ENCODE measurements around the gene PNMA1. TPM values are rescaled to one million over a fixed set of nuclear protein-coding genes. Genes with fewer than 3 reads are reported as not detected.
A peak's percentile ranks its signal among the peaks of the same experiment; 100 is the strongest.
"Not testable (repeated sequence)": the region's sequence is repeated elsewhere in the genome, so short reads cannot be mapped to it uniquely, and the experiment has no call there.

Gene PNMA1
- total RNA-seq, 2 donors from 2014 or later: 38.1 to 47.5 TPM

- no peak for DNase-seq
- Mint-ChIP-seq H3K36me3 (ENCODE audit: insufficient read depth in 2 of 2) (peaks cover 8 to 12% of the 10 kb centered on the region in 2 donors), H3K4me1 (ENCODE audit: low read depth) (peaks cover 26% of the 10 kb centered on the region), H3K9me3 (no peaks in the 10 kb centered on the region), H3K4me3 (peak overlapping the region; percentile 92 to 96), H3K27me3 (ENCODE audit: low read depth) (no peaks in the 10 kb centered on the region), H3K27ac (peak overlapping the region; percentile 95)
- ATAC-seq (replicated peaks in 1 of 2): no peak
Observed at GRCh38 chr14:73713206-73713802, 880 bp downstream of the PNMA1 start.

- H3K4me1 Mint-ChIP-seq (ENCODE audit: low read depth): peaks cover 26% of the 10 kb centered on the region
- peak overlapping the region; percentile 92 to 96 for H3K4me3 Mint-ChIP-seq
- H3K27ac Mint-ChIP-seq: peak overlapping the region; percentile 95
- H3K9me3 Mint-ChIP-seq: no peaks in the 10 kb centered on the region
- ATAC-seq (replicated peaks in 1 of 2): peak; percentile 34 to 50
- DNase-seq: peak; percentile 63 to 67
- H3K36me3 Mint-ChIP-seq (ENCODE audit: insufficient read depth in 2 of 2): peaks cover 6 to 8% of the 10 kb centered on the region in 2 donors
- no peaks in the 10 kb centered on the region for H3K27me3 Mint-ChIP-seq (ENCODE audit: low read depth)
Observed at GRCh38 chr14:73712540-73713180, 1.5 kb downstream of the PNMA1 start.

- ATAC-seq (replicated peaks in 1 of 2): peak in 1 of 2 donors; percentile 7
- H3K4me3 Mint-ChIP-seq: peak overlapping the region; percentile 92 to 96
- peaks cover 6 to 8% of the 10 kb centered on the region in 2 donors for H3K36me3 Mint-ChIP-seq (ENCODE audit: insufficient read depth in 2 of 2)
- no peaks in the 10 kb centered on the region for H3K9me3 Mint-ChIP-seq
- no peaks in the 10 kb centered on the region for H3K27me3 Mint-ChIP-seq (ENCODE audit: low read depth)
- H3K27ac Mint-ChIP-seq: peak overlapping the region; percentile 95
- DNase-seq: no peak
- H3K4me1 Mint-ChIP-seq (ENCODE audit: low read depth): peaks cover 26% of the 10 kb centered on the region
Observed at GRCh38 chr14:73712071-73712506, 2.1 kb downstream of the PNMA1 start.

- H3K36me3 Mint-ChIP-seq (ENCODE audit: insufficient read depth in 2 of 2): peaks cover 5 to 8% of the 10 kb centered on the region in 2 donors
- H3K27ac Mint-ChIP-seq: no peak overlapping the region
- ATAC-seq (replicated peaks in 1 of 2) (no peak), DNase-seq (no peak)
- H3K4me1 Mint-ChIP-seq (ENCODE audit: low read depth): peaks cover 26% of the 10 kb centered on the region
- H3K4me3 Mint-ChIP-seq: peak overlapping the region in 1 of 2 donors; percentile 36
- no peaks in the 10 kb centered on the region for H3K9me3 Mint-ChIP-seq
- no peaks in the 10 kb centered on the region for H3K27me3 Mint-ChIP-seq (ENCODE audit: low read depth)
Observed at GRCh38 chr14:73710737-73711136, 3.4 kb downstream of the PNMA1 start.

GRCh38 chr14:73709904-73710469 lies 4.2 kb downstream of the PNMA1 start:
- Mint-ChIP-seq H3K4me3 (peak overlapping the region in 1 of 2 donors; percentile 23), H3K4me1 (ENCODE audit: low read depth) (peaks cover 26% of the 10 kb centered on the region)
- no peak for ATAC-seq (replicated peaks in 1 of 2)

GRCh38 chr14:73708076-73708475 lies 6.1 kb downstream of the PNMA1 start:
- not testable (repeated sequence) for DNase-seq; H3K27ac Mint-ChIP-seq; H3K4me3 Mint-ChIP-seq; H3K9me3 Mint-ChIP-seq; H3K36me3 Mint-ChIP-seq (ENCODE audit: insufficient read depth in 2 of 2); H3K27me3 Mint-ChIP-seq (ENCODE audit: low read depth); ATAC-seq (replicated peaks in 1 of 2)
- H3K4me1 Mint-ChIP-seq (ENCODE audit: low read depth): peaks cover 20% of the 10 kb centered on the region

More at GRCh38 chr14:73709904-73710469, 4.2 kb downstream of the PNMA1 start:
- no peak for DNase-seq
- peaks cover 3 to 8% of the 10 kb centered on the region in 2 donors for H3K36me3 Mint-ChIP-seq (ENCODE audit: insufficient read depth in 2 of 2)
- no peaks in the 10 kb centered on the region for H3K27me3 Mint-ChIP-seq (ENCODE audit: low read depth)
- H3K27ac Mint-ChIP-seq: no peak overlapping the region
- H3K9me3 Mint-ChIP-seq: no peaks in the 10 kb centered on the region

GRCh38 chr14:73700325-73700724 lies 13.9 kb downstream of the PNMA1 start:
- no peak for ATAC-seq (replicated peaks in 1 of 2)
- no peak for DNase-seq
- peaks cover 59% of the 10 kb centered on the region for H3K4me1 Mint-ChIP-seq (ENCODE audit: low read depth)
- H3K9me3 Mint-ChIP-seq: no peaks in the 10 kb centered on the region
- H3K27me3 Mint-ChIP-seq (ENCODE audit: low read depth): no peaks in the 10 kb centered on the region
- no peak overlapping the region for H3K4me3 Mint-ChIP-seq
- H3K36me3 Mint-ChIP-seq (ENCODE audit: insufficient read depth in 2 of 2): no peaks in the 10 kb centered on the region
- H3K27ac Mint-ChIP-seq: no peak overlapping the region

GRCh38 chr14:73696466-73697400 lies 17.5 kb downstream of the PNMA1 start:
- Mint-ChIP-seq H3K27ac (peak overlapping the region; percentile 95), H3K36me3 (ENCODE audit: insufficient read depth in 2 of 2) (peaks cover 2 to 5% of the 10 kb centered on the region in 2 donors), H3K4me3 (peak overlapping the region; percentile 73 to 86), H3K9me3 (no peaks in the 10 kb centered on the region), H3K4me1 (ENCODE audit: low read depth) (peaks cover 59% of the 10 kb centered on the region), H3K27me3 (ENCODE audit: low read depth) (no peaks in the 10 kb centered on the region)
- peak in 1 of 2 donors; percentile 23 for DNase-seq
- peak; percentile 94 for ATAC-seq (replicated peaks in 1 of 2)

- Mint-ChIP-seq H3K4me3 (peak overlapping the region; percentile 73 to 86), H3K27ac (peak overlapping the region; percentile 95)
- ATAC-seq (replicated peaks in 1 of 2): peak; percentile 36 to 39
Observed at GRCh38 chr14:73695997-73696396, 18.2 kb downstream of the PNMA1 start.

GRCh38 chr14:73695082-73695481 lies 19.1 kb downstream of the PNMA1 start:
- DNase-seq (no peak), ATAC-seq (replicated peaks in 1 of 2) (no peak)
- no peak overlapping the region for H3K4me3 Mint-ChIP-seq
- peaks cover 45% of the 10 kb centered on the region for H3K4me1 Mint-ChIP-seq (ENCODE audit: low read depth)
- no peaks in the 10 kb centered on the region for H3K9me3 Mint-ChIP-seq
- no peak overlapping the region for H3K27ac Mint-ChIP-seq
- peaks cover 2 to 5% of the 10 kb centered on the region in 2 donors for H3K36me3 Mint-ChIP-seq (ENCODE audit: insufficient read depth in 2 of 2)
- H3K27me3 Mint-ChIP-seq (ENCODE audit: low read depth): no peaks in the 10 kb centered on the region

More at GRCh38 chr14:73695997-73696396, 18.2 kb downstream of the PNMA1 start:
- DNase-seq: no peak
- H3K9me3 Mint-ChIP-seq: no peaks in the 10 kb centered on the region
- H3K4me1 Mint-ChIP-seq (ENCODE audit: low read depth): peaks cover 54% of the 10 kb centered on the region
- peaks cover 2 to 5% of the 10 kb centered on the region in 2 donors for H3K36me3 Mint-ChIP-seq (ENCODE audit: insufficient read depth in 2 of 2)
- no peaks in the 10 kb centered on the region for H3K27me3 Mint-ChIP-seq (ENCODE audit: low read depth)

GRCh38 chr14:73694083-73694482 lies 20.1 kb downstream of the PNMA1 start:
- Mint-ChIP-seq H3K27me3 (ENCODE audit: low read depth) (no peaks in the 10 kb centered on the region), H3K27ac (no peak overlapping the region), H3K4me3 (no peak overlapping the region), H3K9me3 (no peaks in the 10 kb centered on the region), H3K4me1 (ENCODE audit: low read depth) (peaks cover 35% of the 10 kb centered on the region), H3K36me3 (ENCODE audit: insufficient read depth in 2 of 2) (peaks cover 2 to 5% of the 10 kb centered on the region in 2 donors)
- ATAC-seq (replicated peaks in 1 of 2) (no peak), DNase-seq (no peak)

- Mint-ChIP-seq H3K27me3 (ENCODE audit: low read depth) (no peaks in the 10 kb centered on the region), H3K9me3 (no peaks in the 10 kb centered on the region), H3K36me3 (ENCODE audit: insufficient read depth in 2 of 2) (peaks cover 0 to 1% of the 10 kb centered on the region in 2 donors), H3K4me3 (no peak overlapping the region), H3K4me1 (ENCODE audit: low read depth) (no peaks in the 10 kb centered on the region), H3K27ac (peak overlapping the region; percentile 46)
- ATAC-seq (replicated peaks in 1 of 2) (no peak), DNase-seq (no peak)
Observed at GRCh38 chr14:73686901-73687300, 27.3 kb downstream of the PNMA1 start.

All from activated T-cell treated with anti-CD3 and anti-CD28 coated beads, Interleukin-2, amount 50 U/mL, for 72 hours (primary cell).